CD4-positive, alpha-beta T cell treated with Interleukin-17A for 4 hours (primary cell): ENCODE measurements around the gene SLC2A14.
"Not testable (repeated sequence)": the region's sequence is repeated elsewhere in the genome, so short reads cannot be mapped to it uniquely, and the experiment has no call there.

Experiments
- DNase-seq: peaks from one replicate; pipeline ENCODE4 v3.0.0-alpha.2; 2020; ENCODE audit warnings: mixed read lengths

SLC2A14 gene

DNA sequence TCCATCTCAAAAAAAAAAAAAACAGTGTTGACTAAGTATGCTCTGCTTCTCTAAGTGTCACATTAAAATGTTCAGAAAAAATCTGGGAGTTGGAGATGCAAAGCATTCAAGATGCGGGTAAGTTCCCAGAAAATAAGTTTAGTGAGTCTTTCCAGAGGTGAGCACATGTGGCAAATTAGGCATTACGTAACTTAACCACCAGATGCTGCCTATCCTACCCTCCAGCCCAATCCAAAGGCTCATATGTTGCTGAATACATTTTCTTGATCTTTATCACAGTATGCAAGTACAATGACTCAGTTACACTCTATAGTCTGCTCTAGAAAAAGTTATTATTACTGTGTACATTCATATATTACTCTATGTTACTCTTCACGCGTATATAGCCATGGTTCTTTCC lies 3.6 kb downstream of the SLC2A14 start:
- DNase-seq: no peak

DNA sequence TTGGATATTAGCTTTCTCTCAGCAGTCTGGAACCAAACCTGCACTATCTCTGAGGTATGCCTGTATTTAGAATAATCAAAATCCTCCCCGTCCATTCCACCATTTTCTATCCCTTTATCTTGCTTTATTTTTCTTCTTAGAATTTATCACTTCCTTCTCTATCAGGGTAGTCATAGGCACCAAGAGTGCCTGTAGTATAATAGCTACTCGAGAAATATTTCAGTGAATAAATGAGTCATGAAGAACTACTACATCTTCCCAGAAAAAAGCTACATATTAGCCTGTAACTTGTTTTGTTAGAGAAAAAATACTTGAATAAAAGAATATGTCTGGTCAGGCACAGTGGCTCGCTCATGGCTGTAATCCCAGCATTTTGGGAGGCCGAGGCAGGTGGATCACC lies 4.3 kb downstream of the SLC2A14 start:
- DNase-seq: no peak

DNA sequence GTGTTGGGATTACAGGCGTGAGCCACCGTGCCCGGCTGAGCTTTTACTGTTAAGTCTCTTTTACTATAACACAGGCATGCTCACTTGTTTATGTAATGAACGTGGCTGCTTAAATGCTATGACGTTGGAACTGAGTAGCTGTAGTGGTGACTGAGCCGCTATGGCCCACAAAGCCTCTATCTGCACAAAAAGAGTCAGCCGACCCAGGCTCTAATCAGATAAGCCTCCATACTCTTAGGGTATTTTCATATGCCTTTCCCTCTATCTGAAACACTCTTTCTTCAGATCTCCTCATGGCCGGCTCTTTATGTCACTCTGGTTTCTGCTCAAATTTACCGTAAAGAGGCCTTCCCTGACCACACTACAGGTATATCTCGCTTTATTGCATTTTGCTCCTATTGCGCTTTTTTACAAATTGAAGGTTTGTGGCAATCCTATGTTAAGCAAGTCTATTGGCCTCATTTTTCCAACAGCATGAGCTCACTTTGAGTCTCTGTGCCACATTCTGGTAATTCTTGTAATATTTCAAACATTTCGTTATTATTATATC lies 8.0 kb downstream of the SLC2A14 start:
- no peak for DNase-seq

DNA sequence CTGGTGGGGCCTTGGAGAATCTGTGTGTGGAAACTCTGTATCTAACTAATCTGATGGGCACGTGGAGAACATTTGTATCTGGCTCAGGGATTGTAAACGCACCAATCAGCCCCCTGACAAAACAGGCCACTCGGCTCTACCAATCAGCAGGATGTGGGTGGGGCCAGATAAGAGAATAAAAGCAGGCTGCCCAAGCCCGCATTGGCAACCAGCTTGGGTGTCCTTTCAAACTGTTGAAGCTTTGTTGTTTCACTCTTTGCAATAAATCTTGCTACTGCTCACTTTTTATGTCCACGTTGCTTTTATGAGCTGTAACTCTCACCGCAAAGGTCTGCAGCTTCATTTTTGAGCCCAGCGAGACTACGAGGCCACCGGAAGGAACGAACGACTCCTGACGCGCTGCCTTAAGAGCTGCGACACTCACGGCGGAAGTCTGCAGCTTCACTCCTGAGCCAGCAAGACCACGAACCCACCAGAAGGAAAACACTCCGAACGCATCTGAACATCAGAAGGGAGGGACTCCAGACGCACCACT lies 9.8 kb downstream of the SLC2A14 start:
- peak; percentile 42 for DNase-seq

DNA sequence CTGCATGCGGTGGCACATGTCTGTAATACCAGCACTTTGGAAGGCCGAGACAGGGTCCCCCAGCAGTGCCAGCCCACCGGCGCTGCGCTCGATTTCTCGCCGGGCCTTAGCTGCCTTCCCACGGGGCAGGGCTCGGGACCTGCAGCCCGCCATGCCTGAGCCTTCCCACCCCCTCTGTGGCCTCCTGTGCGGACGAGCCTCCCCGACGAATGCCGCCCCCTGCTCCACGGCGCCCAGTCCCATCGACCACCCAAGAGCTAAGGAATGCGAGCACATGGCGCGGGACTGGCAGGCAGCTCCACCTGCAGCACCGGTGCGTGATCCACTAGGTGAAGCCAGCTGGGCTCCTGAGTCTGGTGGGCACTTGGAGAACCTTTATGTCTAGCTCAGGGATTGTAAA lies 10.4 kb downstream of the SLC2A14 start:
- not testable (repeated sequence) for DNase-seq

DNA sequence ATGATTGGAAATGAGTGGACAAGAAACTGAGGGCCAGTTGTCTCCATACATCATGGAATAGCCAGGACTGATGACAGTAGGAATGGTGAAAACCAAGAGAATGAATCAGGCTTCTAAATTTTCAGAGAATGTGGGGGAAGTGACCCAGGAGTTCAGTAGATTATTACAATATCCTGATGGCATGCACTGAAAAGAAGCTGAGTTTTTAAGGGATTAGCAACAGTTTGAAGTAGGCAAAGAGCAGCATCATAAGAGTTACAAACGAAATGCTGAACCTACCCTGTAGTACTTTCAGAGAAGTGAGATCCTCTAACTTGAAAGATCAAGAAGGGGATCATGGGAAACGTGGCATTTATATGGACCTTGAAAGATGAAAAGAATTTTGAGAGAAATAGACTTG lies 13.2 kb downstream of the SLC2A14 start:
- DNase-seq: no peak

DNA sequence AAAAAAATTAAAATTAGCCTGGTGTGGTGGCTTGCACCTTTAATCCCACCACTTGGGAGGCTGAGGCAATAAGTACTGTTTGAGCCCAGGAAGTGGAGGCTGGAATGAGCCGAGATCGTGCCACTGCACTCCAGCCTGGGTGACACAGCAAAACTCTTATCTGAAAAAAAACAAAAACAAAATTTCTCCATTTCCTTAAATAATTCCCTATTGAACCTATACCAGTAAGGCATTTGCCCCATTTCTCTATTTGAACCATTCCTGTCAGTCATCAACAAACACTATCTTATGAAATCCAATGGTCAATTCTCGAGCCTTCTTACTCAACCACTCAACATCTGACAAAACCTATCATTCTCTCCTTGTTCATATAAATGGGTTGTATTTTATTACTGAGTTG lies 14.7 kb downstream of the SLC2A14 start:
- DNase-seq: no peak

DNA sequence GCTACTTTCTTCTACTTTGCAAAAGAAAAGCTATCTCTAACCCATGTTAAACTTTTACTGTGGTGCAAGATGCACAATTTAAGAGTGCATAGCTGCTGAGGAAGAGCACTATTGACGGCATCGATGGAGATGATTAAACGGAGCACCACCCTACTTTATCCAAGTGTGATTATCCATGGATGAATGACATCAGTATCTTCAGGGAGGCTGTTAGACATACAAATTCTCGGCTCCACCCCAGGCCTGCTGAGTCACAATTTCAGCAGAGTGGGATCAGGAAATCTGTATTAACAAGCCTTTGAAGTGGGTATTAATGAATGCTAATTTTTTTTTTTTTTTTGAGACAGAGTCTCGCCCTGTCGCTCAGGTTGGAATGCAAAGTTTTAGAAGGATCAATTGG lies 16.2 kb downstream of the SLC2A14 start:
- no peak for DNase-seq

DNA sequence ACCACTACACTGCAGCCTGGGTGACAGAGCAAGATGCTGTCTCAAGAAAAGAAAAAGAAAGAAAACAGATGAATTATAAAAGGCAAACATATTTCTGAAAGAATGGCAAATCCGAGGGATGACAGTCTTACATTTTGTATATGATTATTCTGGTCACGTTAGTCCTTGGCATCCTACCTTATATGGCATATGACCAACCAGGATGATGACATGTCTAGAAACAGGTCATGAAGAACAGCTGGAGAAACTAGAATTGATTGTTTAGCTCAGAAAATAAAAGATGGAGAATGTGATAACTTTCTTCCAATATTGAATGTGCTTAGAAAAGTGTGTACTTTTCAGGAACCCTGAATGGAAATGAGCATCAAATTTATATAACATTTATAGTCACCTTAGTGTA lies 19.2 kb downstream of the SLC2A14 start:
- no peak for DNase-seq

DNA sequence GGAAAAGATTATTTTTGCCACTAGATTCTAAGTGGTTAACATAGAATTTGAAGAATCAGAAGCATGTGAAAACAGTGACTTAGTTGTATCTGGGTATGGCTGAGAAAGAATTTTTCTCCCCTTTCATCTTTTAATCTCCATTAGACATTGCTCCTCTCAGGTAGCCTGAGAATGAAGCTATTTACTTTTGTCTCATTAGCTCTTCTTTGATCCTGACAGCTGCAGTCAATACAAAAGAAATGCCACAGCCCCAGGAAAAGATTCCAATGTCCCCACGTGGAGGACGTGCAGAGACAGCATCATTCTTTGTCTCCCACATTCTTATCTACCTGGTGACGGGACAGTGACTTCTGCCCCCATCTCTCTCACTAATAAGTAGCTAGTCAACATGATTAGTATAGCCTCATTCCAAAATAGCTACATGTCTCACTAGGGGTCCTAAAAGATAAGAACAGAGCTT lies 21.1 kb downstream of the SLC2A14 start:
- DNase-seq: not testable (repeated sequence)

DNA sequence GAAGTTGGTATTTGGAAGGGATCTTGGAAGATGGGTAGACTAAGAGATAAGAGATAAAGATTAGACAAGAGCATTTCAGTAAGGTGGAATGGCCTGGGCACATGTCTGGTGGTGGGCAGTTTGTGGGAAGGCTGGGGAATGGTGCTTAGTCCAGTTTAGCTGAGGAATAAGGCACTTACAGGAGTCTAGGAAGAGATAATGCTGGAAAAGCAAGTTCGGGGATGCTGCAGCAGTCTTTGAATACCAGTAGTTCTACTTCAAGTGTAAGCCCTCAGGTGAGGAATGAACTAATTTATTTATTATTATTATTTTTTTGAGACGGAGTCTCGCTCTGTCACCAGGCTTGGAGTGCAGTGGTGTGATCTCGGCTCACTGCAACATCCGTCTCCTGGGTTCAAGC lies 22.6 kb downstream of the SLC2A14 start:
- not testable (repeated sequence) for DNase-seq

DNA sequence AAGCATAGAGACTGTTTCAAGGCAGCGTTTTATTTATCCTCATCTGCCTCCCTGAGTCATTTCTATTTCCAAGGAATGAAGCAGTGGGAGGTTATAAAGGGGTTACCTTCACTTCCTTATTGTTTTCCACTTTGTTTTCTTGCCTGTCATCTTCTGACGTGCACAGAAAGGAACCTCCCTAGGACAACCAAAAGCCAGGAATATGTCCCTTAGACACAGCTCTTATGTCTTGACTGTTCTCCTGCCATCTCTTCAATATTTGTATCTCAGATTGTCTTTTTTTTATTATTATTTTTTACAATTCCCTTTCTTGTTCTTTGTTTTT lies 24.7 kb downstream of the SLC2A14 start:
- DNase-seq: not testable (repeated sequence)

DNA sequence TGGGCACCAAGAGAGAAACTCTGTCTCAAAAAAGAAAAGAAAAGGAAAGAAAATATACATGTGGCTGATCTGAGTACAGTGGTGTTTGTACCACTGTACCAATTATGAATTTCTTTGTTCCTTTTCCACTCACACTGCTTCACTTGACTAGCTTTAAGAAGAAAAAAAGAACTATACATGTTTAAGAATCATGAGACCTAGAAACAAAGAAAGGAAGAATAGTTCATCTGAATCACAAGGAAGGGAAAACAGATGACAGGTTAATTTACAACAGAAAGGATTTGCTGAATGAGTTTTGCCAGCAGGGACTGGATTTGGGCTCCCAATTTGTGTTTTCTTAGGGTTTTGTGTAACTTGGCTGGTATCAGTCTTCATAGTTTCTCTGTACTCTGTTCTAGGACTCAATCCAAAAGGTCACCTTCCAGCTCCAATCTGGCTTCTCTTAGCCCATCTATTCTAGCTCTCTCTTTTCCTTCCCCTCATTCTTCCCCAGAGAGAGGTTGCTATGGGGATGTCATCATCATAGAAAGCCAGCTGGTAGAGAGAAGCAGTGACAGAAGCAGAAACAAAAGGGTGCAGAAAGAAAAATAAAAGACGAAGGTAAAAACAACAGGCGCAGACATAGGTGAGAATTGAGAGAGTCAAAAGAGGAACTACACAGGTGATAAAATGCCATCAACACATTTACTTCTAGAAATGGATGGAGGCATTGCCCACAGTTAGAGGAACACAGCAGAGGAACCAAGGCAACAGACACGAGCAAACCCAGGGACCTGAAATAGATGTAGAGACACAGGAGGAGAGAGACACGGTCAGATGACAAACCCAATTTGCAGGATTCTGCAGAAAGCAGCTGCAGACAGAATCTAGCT lies 25.3 kb downstream of the SLC2A14 start:
- DNase-seq: not testable (repeated sequence)

DNA sequence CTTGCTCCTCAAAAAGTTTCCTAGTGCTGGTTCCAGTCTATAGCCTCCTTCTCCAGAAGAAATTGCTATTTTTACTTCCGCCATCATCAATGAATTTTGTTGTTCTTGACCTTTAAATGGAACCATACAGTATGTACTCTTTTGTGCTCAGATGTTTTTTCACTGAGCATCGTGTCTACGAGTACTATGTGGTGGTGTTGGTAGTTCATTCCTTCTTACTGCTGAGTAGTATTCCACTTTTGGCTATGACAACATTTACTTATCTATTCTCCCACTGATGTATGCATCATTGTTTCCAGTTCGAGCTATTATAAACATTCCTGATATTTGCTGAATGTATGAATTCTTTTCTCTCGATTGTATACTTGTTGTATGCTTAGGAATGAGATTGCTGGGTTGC lies 28.6 kb downstream of the SLC2A14 start:
- no peak for DNase-seq

DNA sequence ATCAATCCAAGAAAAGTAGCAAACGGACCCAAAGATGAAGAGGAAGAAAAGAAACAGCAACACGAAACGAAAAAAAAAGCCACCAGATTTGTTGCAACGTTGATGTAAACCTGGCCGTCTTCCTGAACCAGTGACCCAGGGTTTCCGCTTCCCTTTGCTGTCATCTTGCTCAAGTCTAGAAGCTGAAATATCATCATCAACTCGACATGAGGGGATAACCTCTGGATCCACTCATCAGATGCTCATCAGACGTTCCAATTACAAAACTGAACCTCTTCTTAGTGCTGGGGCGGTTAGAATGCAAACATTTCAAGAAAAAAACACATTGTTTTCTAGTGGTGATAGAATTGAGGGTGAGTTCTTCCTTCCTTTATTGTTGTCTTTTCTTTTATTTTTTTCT lies 29.1 kb downstream of the SLC2A14 start:
- not testable (repeated sequence) for DNase-seq

DNA sequence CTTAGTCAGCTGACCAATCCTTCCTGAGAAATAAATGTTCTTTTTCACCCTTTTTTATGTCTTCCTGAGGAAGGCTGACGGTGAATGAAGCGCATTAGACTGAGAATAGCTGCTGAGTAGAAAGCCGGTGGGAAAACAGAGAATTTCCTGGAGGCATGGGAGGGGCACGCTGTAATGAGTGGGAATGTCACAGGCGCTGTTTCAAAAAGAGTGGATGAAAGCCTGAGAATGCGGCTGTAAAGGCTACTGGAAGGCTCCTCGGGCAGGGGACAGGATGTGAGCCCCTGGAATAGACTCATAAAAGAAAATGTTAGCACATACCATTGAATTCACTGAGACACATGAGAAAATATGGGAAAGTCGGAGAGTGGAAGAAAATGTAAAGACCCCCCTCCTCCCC lies 29.6 kb downstream of the SLC2A14 start:
- DNase-seq: not testable (repeated sequence)

DNA sequence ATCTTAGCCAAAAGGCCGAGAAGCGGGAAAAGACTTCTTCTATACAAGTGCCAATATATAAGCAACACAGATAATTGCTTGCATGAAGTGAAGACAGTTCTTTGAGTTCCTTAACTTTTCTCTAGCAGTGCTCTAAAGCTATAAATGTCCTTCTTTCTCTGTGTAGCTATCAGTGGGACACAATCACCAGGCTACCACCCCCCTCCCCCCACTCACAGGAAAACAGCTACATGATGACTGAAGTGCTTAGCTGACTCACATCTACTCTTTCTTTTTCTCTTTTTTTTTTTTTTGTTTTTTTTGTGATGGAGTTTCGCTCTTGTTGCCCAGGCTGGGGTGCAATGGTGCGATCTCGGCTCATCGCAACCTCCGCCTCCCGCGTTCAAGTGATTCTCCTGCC lies 30.3 kb downstream of the SLC2A14 start:
- not testable (repeated sequence) for DNase-seq

DNA sequence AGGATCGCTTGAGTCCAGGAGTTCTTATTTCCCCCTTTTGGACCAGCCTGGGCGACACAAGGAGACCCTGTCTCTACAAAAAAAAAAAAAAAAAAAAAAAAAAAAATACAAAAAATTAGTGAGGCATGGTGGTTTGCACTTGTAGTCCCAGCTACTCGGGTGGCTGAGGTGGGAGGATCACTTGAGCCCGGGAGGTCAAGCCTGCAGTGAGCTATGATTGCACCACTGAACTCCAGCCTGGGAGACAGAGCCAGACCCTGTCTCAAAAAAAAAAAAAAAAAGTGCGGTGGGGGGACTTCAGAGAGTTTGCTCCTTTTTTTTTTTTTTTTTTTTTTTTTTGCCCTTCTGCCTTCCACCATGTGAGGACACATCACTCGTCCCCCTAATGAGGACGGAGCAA lies 32.9 kb downstream of the SLC2A14 start:
- DNase-seq: not testable (repeated sequence)

DNA sequence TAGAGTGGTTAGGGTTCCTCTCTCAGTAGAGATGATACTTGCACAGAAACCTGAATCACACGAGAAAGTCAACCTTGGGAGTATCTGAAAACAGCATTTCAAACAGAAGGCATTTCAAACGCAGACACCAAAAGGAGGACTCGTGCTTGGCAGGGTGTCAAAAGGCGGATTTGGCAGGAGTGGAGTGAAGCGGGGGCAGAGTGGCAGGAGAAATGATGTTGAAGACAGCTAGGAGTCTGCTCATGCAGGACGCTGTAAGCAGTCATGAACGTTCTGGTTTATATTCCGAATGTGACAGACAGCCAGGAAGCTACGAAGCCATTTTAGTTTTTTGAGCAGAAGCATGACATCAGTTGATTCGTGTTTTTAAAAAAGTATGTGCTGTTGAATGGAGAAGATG lies 33.5 kb downstream of the SLC2A14 start:
- not testable (repeated sequence) for DNase-seq

DNA sequence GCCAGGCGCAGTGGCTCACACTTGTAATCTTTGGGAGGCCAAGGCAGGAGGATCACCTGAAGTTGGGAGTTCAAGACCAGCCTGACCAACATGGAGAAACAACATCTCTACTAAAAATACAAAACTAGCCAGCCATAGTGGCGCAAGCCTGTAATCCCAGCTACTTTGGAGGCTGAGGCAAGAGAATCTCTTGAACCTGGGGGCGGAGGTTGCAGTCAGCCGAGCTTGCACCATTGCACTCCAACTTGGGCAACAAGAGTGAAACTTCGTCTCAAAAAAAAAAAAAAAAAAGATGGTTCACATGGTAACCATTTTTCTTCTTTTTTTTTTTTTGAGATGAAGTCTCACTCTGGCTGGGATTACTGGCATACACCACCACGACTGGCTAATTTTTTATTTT lies 35.3 kb downstream of the SLC2A14 start:
- DNase-seq: no peak

DNA sequence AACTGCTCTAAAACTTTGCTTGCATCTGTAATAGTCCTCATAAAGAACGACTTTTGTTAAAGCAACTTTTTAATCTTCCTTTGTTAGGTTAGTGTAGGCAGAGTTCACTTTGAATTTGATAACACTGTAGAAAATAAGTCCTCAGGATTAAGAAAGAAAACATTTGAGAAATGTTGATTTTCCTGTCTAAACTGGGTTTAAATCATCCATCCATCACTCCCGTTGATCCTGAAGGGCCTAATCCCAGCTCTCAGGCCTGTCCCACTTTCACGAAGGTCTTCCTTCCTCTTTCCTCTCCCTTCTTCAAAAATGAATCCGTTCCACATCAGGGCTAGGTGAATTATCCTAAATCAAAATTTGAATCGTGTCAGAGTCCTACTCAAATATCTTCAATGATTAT lies 36.9 kb downstream of the SLC2A14 start:
- DNase-seq: no peak

DNA sequence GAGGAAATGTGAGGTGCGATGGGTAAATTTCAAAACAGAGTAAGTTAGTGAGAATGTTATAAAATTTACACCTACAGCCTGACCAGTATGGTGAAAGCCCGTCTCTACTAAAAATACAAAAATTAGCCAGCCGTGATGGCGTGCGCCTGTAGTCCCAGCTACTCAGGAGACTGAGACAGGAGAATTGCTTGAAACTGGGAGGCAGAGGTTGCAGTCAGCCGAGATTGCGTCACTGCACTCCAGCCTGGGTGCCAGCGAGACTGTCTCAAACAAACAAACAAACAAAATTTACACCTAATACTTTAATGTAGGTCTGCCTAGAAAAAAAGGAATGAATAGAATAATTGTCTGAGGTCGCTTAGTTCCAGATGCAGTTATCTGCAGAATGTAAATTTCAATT lies 37.6 kb downstream of the SLC2A14 start:
- no peak for DNase-seq

DNA sequence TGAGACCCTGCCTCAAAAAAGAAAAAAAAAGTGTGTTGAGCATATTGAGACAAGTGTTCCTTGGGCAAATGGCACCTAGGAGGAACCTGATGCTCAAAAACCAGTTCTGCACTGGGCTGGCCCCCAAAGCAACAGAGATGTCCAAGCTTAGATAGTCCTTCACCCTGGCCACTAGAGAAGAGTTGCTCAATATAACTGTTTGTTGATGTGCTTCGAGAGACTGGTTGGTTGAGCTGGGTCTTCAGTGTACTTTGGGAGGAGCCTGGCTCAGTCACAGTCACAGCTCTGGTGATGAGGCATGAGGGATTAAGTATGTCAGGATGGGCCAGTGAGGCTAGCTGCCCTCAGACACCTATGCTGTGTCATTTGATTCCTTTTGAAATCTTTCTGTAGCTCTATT lies 38.0 kb downstream of the SLC2A14 start:
- no peak for DNase-seq

DNA sequence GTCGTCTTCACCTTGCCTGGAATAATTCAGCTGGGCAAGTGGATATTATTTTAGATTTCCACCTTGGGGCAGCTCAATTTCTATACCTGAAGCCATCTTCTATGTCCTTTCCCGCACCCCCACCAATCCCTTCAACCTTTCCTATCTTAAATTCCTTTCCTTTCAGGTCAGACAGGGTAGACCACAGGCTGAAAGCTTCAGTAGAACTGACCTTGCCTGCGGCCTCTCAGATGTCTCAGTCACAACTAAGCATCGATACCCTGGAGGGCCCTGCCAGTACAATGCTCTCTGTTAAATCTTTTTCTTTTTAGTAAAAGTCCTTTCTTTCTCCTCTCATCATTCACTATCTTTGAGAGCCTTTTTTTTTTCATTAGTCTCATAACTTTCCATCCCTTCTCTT lies 38.9 kb downstream of the SLC2A14 start:
- no peak for DNase-seq
